ENCODE measurements around the gene EXOC3L4. TPM values are rescaled to one million over a fixed set of nuclear protein-coding genes. Genes with fewer than 3 reads are reported as not detected.

EXOC3L4 gene
- total RNA-seq, 1 donor from 2014 or later = 0.81 TPM

- DNase-seq = no peak
- Mint-ChIP-seq H3K9me3 (ENCODE audit: unreplicated experiment) (no peaks in the 10 kb centered on the region), H3K36me3 (ENCODE audit: unreplicated experiment) (no peaks in the 10 kb centered on the region), H3K4me1 (ENCODE audit: low read depth, unreplicated experiment) (peaks cover 2% of the 10 kb centered on the region), H3K4me3 (ENCODE audit: unreplicated experiment) (peak overlapping the region; percentile 21), H3K27me3 (ENCODE audit: unreplicated experiment) (peaks cover 9% of the 10 kb centered on the region), H3K27ac (ENCODE audit: unreplicated experiment) (no peak overlapping the region)
- no peak for TF ChIP-seq CTCF (IDR thresholded peaks at IDR 0.05; ENCODE audit: partially characterized antibody, unreplicated experiment)
These were observed 28.7 kb upstream of the EXOC3L4 start for GRCh38 chr14:103065861-103066260.

- Mint-ChIP-seq H3K9me3 (ENCODE audit: unreplicated experiment) (no peaks in the 10 kb centered on the region), H3K4me1 (ENCODE audit: low read depth, unreplicated experiment) (peaks cover 2% of the 10 kb centered on the region), H3K4me3 (ENCODE audit: unreplicated experiment) (no peak overlapping the region), H3K27me3 (ENCODE audit: unreplicated experiment) (peaks cover 9% of the 10 kb centered on the region), H3K27ac (ENCODE audit: unreplicated experiment) (no peak overlapping the region), H3K36me3 (ENCODE audit: unreplicated experiment) (no peaks in the 10 kb centered on the region)
- TF ChIP-seq CTCF (IDR thresholded peaks at IDR 0.05; ENCODE audit: partially characterized antibody, unreplicated experiment) = no peak
- DNase-seq = no peak
These were observed 28.1 kb upstream of the EXOC3L4 start for GRCh38 chr14:103066399-103066798.

- Mint-ChIP-seq H3K27ac (ENCODE audit: unreplicated experiment) (no peak overlapping the region), H3K4me3 (ENCODE audit: unreplicated experiment) (no peak overlapping the region), H3K36me3 (ENCODE audit: unreplicated experiment) (no peaks in the 10 kb centered on the region), H3K9me3 (ENCODE audit: unreplicated experiment) (no peaks in the 10 kb centered on the region), H3K4me1 (ENCODE audit: low read depth, unreplicated experiment) (peaks cover 2% of the 10 kb centered on the region), H3K27me3 (ENCODE audit: unreplicated experiment) (peaks cover 9% of the 10 kb centered on the region)
- DNase-seq = no peak
- no peak for TF ChIP-seq CTCF (IDR thresholded peaks at IDR 0.05; ENCODE audit: partially characterized antibody, unreplicated experiment)
These were observed 27.1 kb upstream of the EXOC3L4 start for GRCh38 chr14:103067231-103067954.

GRCh38 chr14:103068351-103069073 lies 26.0 kb upstream of the EXOC3L4 start:
- H3K36me3 Mint-ChIP-seq (ENCODE audit: unreplicated experiment) = no peaks in the 10 kb centered on the region
- peaks cover 2% of the 10 kb centered on the region for H3K4me1 Mint-ChIP-seq (ENCODE audit: low read depth, unreplicated experiment)
- H3K27ac Mint-ChIP-seq (ENCODE audit: unreplicated experiment) = no peak overlapping the region
- no peaks in the 10 kb centered on the region for H3K9me3 Mint-ChIP-seq (ENCODE audit: unreplicated experiment)
- H3K4me3 Mint-ChIP-seq (ENCODE audit: unreplicated experiment) = no peak overlapping the region
- no peak for DNase-seq
- no peak for TF ChIP-seq CTCF (IDR thresholded peaks at IDR 0.05; ENCODE audit: partially characterized antibody, unreplicated experiment)
- H3K27me3 Mint-ChIP-seq (ENCODE audit: unreplicated experiment) = peaks cover 7% of the 10 kb centered on the region
